Fibroblast of the aortic adventitia (primary cell): ENCODE measurements around the gene MZF1. TPM values are rescaled to one million over a fixed set of nuclear protein-coding genes. Genes with fewer than 3 reads are reported as not detected.

Source experiments
- DNase-seq: peaks from one replicate; pipeline ENCODE4 v3.0.0-alpha.2; 2010; ENCODE audit warnings: low read depth
- H3K4me3 ChIP-seq: 2 replicates; pipeline ENCODE4 v1.5.1; 2011; ENCODE audit warnings: low read depth, mild to moderate bottlenecking, control low read depth, low read length, moderate library complexity
- total RNA-seq: library from RNA; depleted of rRNA; stranded (reverse); fragments of >200 nt; gene quantifications from 2 replicates; pipeline ENCODE4 v1.2.3, GENCODE V29; 2012; ENCODE audit warnings: low replicate concordance
- TF ChIP-seq, protein P1 (sequence below): IDR thresholded peaks from 2 replicates; pipeline ENCODE4 v1.5.1; 2011; ENCODE audit warnings: mild to moderate bottlenecking, low read length, control low read depth, inconsistent platforms; ENCODE audit not compliant: insufficient read depth

MZF1 gene
- total RNA-seq, 1 donor: 15.5 TPM

DNA sequence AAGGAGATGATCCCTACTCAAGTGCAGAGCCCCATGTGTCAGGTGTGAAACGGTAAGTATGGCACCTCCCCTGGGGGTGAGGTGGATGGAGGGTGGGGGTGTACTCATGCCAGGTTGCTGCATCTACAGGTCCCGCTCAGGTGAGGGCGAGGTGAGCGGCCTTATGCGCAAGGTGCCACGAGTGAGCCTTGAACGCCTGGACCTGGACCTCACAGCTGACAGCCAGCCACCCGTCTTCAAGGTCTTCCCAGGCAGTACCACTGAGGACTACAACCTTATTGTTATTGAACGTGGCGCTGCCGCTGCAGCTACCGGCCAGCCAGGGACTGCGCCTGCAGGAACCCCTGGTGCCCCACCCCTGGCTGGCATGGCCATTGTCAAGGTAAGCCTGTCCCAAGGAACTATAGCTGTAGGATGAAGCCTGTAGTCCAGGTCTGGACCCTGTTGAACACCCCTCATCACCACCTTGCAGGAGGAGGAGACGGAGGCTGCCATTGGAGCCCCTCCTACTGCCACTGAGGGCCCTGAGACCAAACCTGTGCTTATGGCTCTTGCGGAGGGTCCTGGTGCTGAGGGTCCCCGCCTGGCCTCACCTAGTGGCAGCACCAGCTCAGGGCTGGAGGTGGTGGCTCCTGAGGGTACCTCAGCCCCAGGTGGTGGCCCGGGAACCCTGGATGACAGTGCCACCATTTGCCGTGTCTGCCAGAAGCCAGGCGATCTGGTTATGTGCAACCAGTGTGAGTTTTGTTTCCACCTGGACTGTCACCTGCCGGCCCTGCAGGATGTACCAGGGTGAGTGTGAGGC lies 24.1 kb downstream of the MZF1 start:
- TF ChIP-seq, protein P1, sequence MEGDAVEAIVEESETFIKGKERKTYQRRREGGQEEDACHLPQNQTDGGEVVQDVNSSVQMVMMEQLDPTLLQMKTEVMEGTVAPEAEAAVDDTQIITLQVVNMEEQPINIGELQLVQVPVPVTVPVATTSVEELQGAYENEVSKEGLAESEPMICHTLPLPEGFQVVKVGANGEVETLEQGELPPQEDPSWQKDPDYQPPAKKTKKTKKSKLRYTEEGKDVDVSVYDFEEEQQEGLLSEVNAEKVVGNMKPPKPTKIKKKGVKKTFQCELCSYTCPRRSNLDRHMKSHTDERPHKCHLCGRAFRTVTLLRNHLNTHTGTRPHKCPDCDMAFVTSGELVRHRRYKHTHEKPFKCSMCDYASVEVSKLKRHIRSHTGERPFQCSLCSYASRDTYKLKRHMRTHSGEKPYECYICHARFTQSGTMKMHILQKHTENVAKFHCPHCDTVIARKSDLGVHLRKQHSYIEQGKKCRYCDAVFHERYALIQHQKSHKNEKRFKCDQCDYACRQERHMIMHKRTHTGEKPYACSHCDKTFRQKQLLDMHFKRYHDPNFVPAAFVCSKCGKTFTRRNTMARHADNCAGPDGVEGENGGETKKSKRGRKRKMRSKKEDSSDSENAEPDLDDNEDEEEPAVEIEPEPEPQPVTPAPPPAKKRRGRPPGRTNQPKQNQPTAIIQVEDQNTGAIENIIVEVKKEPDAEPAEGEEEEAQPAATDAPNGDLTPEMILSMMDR: no peak

DNA sequence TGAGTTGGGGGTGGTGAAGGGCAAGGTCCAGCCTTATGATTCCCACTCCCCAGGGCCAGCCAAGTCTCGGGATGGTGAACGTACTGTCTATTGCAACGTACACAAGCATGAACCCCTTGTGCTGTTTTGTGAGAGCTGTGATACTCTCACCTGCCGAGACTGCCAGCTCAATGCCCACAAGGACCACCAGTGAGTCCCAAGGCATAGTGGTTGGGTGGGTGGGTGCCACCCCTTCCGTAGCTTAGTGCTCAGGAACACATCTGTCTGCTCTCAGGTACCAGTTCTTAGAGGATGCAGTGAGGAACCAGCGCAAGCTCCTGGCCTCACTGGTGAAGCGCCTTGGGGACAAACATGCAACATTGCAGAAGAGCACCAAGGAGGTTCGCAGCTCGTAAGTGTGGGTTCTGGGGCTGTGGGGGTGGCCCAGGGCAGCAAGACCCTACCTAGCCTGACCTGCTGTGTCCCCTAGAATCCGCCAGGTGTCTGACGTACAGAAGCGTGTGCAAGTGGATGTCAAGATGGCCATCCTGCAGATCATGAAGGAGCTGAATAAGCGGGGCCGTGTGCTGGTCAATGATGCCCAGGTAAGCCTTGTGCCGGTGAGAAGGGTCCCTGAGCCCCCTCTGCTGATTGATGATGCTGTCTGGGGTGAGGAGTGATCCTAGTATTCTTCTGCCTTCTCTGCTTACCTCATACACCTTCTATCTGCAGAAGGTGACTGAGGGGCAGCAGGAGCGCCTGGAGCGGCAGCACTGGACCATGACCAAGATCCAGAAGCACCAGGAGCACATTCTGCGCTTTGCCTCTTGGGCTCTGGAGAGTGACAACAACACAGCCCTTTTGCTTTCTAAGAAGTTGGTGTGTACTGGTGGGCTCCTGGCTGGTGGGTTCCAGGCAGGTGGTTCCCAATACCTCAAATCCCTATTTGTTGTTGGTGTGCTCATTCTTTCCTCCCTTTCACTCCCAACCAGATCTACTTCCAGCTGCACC lies 25.5 kb downstream of the MZF1 start:
- H3K4me3 ChIP-seq: peak overlapping the region; percentile 31
- TF ChIP-seq, protein P1: no peak
- DNase-seq: no peak

More for the DNA sequence above, 24.1 kb downstream of the MZF1 start:
- no peak overlapping the region for H3K4me3 ChIP-seq
- DNase-seq: no peak

DNA sequence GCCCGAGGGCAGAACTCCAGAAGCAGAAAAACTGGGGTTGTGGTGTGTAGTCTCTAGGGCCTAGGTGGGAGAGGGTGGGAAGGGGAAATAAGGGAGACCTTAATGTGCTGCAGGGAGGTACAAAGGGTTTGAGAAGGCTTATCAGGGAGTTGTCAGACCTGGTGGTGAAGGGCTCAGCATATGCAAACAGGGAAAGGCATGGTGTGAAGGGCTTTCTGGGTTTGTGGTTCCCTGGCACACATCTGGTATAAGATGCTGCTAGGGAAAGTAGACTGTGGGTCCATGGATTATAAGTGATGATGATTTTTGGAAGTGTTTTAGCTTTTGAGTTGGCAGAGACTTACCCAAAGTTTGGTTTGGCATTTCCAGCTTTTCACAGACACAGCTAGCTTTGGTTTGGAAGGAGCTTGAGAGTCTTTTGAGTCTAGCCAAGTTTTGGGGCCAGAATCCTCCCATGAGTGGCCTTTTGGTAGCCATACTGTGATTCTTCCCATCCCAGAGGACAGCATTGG lies 27.1 kb downstream of the MZF1 start:
- DNase-seq: no peak
- peak overlapping the region; percentile 92 for H3K4me3 ChIP-seq
- TF ChIP-seq, protein P1: no peak

DNA sequence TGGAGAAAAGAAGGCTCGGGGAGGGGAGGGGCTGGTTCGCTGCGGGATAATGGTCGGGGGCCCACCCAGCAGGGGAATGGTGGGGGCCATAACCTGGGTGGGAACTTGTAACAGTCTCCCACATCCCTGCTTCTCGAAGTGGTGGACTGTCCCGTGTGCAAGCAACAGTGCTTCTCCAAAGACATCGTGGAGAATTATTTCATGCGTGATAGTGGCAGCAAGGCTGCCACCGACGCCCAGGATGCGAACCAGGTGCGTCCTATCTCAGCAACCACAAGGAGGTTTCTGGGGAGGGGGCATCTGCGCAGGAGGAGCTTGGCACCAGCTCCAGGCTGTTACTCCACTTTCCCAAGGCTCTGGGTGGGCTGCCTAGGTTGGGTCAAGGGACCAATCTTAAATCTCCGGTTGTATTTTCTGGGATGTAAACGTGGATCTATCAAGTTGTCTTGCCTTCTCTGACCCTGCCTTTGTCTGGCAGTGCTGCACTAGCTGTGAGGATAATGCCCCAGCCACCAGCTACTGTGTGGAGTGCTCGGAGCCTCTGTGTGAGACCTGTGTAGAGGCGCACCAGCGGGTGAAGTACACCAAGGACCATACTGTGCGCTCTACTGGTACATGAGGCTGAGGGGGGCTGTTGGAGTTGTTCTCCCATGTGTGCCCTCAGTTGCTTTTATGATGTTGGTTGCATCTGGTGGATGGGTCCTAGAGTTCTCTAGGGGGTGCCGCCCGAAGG lies 27.7 kb downstream of the MZF1 start:
- H3K4me3 ChIP-seq: peak overlapping the region; percentile 92
- TF ChIP-seq, protein P1: no peak
- no peak for DNase-seq

DNA sequence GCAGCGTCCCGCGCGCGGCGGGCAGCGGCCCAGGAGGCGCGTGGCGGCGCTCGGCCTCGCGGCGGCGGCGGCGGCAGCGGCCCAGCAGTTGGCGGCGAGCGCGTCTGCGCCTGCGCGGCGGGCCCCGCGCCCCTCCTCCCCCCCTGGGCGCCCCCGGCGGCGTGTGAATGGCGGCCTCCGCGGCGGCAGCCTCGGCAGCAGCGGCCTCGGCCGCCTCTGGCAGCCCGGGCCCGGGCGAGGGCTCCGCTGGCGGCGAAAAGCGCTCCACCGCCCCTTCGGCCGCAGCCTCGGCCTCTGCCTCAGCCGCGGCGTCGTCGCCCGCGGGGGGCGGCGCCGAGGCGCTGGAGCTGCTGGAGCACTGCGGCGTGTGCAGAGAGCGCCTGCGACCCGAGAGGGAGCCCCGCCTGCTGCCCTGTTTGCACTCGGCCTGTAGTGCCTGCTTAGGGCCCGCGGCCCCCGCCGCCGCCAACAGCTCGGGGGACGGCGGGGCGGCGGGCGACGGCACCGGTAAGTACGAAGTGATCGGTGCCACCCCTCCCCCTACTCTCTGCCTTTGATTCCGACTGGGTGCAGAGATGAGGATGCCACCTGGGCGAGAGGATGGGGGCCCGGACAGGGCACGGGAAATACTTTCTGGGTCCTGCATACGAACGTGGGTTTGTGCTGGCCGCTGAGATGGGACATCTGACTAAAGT lies 28.4 kb downstream of the MZF1 start:
- peak; percentile 51 for DNase-seq
- peak overlapping the region; percentile 92 for H3K4me3 ChIP-seq
- TF ChIP-seq, protein P1: no peak
